Right atrium auricular region (tissue), 2 donors: Measurements from ENCODE around the gene GABRB2. TPM values are rescaled to one million over a fixed set of nuclear protein-coding genes. Genes with fewer than 3 reads are reported as not detected.

Experiments
- DNase-seq: peaks from one replicate; pipeline ENCODE4 v3.0.0-alpha.2; 2019; ENCODE audit warnings: low spot score
- H3K27ac ChIP-seq, 2 donors: fragments of 200-600 bp; sonication (generic); 1 replicate in 1 of 2; 2 replicates in 1 of 2; pipeline ENCODE4 v1.5.1; 2016 to 2019
- H3K27me3 ChIP-seq, 2 donors: fragments of 200-600 bp; sonication (generic); one replicate each; pipeline versions ENCODE4 v1.5.1 to v1.6.0; 2017 to 2019
- H3K36me3 ChIP-seq: fragments of 200-600 bp; sonication (generic); one replicate; pipeline ENCODE4 v1.5.1; 2016
- H3K4me1 ChIP-seq, 2 donors: fragments of 200-600 bp; sonication (generic); one replicate each; pipeline versions ENCODE4 v1.5.1 to v1.6.0; 2017 to 2019
- H3K4me3 ChIP-seq, 2 donors: fragments of 200-600 bp; sonication (generic); 1 replicate in 1 of 2; 2 replicates in 1 of 2; pipeline ENCODE4 v1.5.1; 2017 to 2019; ENCODE audit warnings: mild to moderate bottlenecking in 1 of 2, moderate library complexity in 1 of 2
- H3K9me3 ChIP-seq, 2 donors: fragments of 200-600 bp; sonication (generic); one replicate each; pipeline ENCODE4 v1.5.1; 2019
- total RNA-seq, 2 donors: library from RNA; depleted of rRNA; stranded (reverse); fragments of >200 nt; gene quantifications; one replicate each; pipeline ENCODE4 v1.1.0, GENCODE V29; 2016
- TF ChIP-seq, protein P1 (sequence below), 2 donors: fragments of 200-600 bp; sonication (generic); IDR thresholded peaks; one replicate each; pipeline ENCODE4 v1.5.1; 2019; ENCODE audit warnings: antibody characterized with exemption in 2 of 2

The GABRB2 gene
- total RNA-seq, 2 donors from 2014 or later, result 0.37 to 2.0 TPM

DNA sequence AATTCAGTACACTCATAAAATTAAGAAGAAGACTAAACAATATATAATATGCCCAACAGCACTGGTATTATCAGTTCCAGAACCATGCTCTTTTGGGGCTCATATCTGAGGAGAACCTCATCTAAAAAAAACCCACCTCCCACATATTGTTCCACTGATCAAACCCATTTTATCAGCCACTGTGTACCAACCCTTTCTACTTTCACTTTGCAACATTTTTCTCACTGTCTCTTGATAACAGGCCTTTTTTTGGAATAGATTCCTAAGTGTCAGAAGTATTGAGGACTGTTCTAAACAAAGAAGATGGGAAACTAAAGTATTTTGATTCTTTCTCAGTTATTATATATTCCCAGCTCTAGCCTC, 173.2 kb downstream of the GABRB2 start:
- Histone ChIP-seq H3K4me3 (no peak overlapping the region), H3K9me3 (no peaks in the 10 kb centered on the region), H3K27me3 (no peaks in the 10 kb centered on the region), H3K27ac (no peak overlapping the region), H3K36me3 (no peaks in the 10 kb centered on the region), H3K4me1 (peaks cover 0 to 6% of the 10 kb centered on the region in 2 donors)
- TF ChIP-seq, protein P1, sequence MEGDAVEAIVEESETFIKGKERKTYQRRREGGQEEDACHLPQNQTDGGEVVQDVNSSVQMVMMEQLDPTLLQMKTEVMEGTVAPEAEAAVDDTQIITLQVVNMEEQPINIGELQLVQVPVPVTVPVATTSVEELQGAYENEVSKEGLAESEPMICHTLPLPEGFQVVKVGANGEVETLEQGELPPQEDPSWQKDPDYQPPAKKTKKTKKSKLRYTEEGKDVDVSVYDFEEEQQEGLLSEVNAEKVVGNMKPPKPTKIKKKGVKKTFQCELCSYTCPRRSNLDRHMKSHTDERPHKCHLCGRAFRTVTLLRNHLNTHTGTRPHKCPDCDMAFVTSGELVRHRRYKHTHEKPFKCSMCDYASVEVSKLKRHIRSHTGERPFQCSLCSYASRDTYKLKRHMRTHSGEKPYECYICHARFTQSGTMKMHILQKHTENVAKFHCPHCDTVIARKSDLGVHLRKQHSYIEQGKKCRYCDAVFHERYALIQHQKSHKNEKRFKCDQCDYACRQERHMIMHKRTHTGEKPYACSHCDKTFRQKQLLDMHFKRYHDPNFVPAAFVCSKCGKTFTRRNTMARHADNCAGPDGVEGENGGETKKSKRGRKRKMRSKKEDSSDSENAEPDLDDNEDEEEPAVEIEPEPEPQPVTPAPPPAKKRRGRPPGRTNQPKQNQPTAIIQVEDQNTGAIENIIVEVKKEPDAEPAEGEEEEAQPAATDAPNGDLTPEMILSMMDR (IDR thresholded peaks at IDR 0.05), result no peak
- no peak for DNase-seq

DNA sequence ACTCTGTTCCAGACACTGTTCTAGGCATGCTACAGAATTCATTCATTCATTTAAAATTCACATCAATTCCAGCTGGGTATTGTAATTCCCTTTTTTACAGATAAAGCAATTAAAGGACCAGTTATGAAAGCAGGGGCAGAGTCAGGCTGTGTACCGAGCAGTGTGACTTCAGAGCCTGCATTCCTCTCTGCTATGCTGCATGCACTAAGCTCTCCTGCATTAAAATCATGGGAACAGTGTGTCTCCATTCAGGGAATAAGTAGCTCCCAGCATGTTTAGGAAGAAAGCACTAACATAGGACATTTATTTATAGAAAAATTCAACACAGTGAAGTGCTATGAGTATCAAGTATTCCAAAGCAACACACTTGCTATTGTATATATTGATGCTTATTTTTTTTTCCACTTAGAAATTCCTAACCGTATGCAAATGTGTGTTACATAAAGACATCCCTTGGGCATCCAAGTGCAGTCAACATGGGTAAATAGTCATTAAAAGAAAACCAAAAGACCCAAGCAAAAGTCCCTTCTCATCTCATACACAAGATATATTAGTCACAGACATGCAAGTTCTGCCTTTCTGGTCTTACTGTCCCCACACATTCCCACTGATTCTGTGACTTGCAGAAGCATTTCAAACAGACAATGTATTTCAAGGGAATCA, 173.7 kb downstream of the GABRB2 start:
- no peak overlapping the region for H3K4me3 ChIP-seq
- H3K4me1 ChIP-seq, result peaks cover 0 to 6% of the 10 kb centered on the region in 2 donors
- no peaks in the 10 kb centered on the region for H3K9me3 ChIP-seq
- H3K27ac ChIP-seq, result no peak overlapping the region
- no peaks in the 10 kb centered on the region for H3K27me3 ChIP-seq
- TF ChIP-seq, protein P1 (IDR thresholded peaks at IDR 0.05), result no peak
- H3K36me3 ChIP-seq, result no peaks in the 10 kb centered on the region
- DNase-seq, result no peak

DNA sequence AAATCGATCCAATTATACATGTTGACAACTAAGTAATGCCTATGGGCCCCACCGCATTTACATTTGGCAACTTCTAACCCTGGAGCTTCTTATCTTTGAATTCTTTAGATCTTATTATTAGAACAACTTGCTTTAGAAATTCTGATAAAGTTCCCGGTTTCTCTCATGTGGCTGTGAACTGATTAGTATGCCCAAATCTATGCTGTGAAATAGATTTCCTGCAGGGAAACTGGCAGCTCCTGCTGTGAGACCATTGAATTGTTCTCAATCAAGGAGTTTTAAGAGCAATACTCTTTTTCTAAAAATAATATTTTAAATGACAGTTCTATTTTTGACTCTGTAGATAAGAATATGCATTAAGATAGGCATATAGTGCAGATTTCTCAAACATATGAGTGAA, 177.5 kb downstream of the GABRB2 start:
- H3K9me3 ChIP-seq, result no peaks in the 10 kb centered on the region
- peaks cover 0 to 6% of the 10 kb centered on the region in 2 donors for H3K4me1 ChIP-seq
- no peaks in the 10 kb centered on the region for H3K36me3 ChIP-seq

DNA sequence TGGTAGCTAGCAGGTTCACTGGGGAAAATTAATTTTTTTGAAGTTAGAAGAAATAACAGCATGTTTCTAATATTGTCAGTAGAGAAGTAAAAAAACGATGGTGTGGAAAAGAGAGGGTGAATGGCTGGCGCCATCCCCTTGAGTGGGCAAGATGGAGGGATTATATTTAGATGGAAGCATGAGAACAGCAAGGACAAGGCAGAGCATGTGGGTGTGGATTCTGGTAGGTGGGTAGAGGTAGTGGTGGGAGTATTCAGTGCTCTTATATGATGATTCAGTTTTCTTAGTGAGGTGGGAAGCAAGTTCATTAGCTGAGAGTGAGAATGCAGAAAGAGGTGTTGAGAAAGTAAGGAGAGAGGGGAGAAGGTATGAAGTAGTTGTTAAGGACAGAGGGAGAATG, 188.1 kb downstream of the GABRB2 start:
- TF ChIP-seq, protein P1 (IDR thresholded peaks at IDR 0.05), result no peak
- DNase-seq, result no peak
- Histone ChIP-seq H3K9me3 (no peaks in the 10 kb centered on the region), H3K4me3 (no peak overlapping the region), H3K27me3 (no peaks in the 10 kb centered on the region), H3K27ac (no peak overlapping the region), H3K4me1 (no peaks in the 10 kb centered on the region), H3K36me3 (no peaks in the 10 kb centered on the region)

More for the DNA sequence above, 177.5 kb downstream of the GABRB2 start:
- TF ChIP-seq, protein P1 (IDR thresholded peaks at IDR 0.05), result no peak
- no peak for DNase-seq
- Histone ChIP-seq H3K27ac (no peak overlapping the region), H3K27me3 (no peaks in the 10 kb centered on the region), H3K4me3 (no peak overlapping the region)

DNA sequence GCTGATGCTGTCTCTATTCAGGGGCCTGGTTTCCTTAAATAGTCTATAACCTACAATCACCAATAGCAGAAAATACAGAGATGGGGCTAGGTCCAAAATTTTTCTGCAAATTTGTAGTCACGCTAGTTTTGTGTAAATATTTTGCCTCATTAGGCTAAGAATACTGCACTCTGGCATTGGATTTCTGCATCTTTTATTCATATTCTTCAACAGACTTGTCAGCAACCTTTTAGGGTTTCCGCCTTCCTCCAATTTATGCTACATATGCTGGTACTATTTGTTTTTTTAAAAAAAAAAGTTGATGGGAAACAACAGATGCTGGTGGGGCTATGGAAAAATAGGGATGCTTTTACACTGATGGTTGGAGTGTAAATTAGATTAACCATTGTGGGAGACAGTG, 202.3 kb downstream of the GABRB2 start:
- no peaks in the 10 kb centered on the region for H3K36me3 ChIP-seq
- H3K27ac ChIP-seq, result no peak overlapping the region
- no peaks in the 10 kb centered on the region for H3K4me1 ChIP-seq
- no peak overlapping the region for H3K4me3 ChIP-seq
- TF ChIP-seq, protein P1 (IDR thresholded peaks at IDR 0.05), result no peak
- no peaks in the 10 kb centered on the region for H3K27me3 ChIP-seq
- DNase-seq, result no peak
- H3K9me3 ChIP-seq, result no peaks in the 10 kb centered on the region

DNA sequence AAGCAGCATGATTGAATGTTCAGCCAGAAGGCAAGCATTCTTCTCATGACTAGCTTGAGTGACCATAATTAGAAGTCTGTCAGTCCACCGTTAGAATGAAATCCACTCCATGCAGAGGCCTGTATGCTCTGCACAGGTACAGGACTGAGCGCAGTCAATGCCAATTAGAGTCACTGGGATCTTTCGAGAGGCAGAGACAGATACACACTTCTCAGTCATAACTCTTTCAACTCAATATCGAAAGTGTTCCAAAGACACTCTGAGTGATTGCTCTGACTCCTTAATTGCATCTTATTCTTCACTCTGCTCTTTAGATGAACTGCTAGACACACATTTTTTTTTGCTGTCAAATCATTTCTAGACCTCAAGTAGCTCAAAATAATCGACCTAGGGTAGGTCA, 203.6 kb downstream of the GABRB2 start:
- DNase-seq, result no peak
- Histone ChIP-seq H3K9me3 (no peaks in the 10 kb centered on the region), H3K27ac (no peak overlapping the region), H3K4me1 (no peaks in the 10 kb centered on the region), H3K36me3 (no peaks in the 10 kb centered on the region), H3K27me3 (no peaks in the 10 kb centered on the region), H3K4me3 (no peak overlapping the region)
- TF ChIP-seq, protein P1 (IDR thresholded peaks at IDR 0.05), result no peak
